Neural cell (in vitro differentiated cells): ENCODE measurements around the gene JAZF1.

ENCODE experiments used
- EP300 ChIP-seq: fragments of 450-650 bp; conservative IDR thresholded peaks from 2 replicates; pipeline ENCODE4 v1.6.1; 2014; ENCODE audit warnings: antibody characterized with exemption, mild to moderate bottlenecking, moderate library complexity; ENCODE audit not compliant: poor library complexity, severe bottlenecking
- EZH2 ChIP-seq: fragments of 200-600, 300-800 bp; shearing (Covaris generic), sonication (generic); IDR thresholded peaks from 2 replicates; pipeline ENCODE4 v1.6.1; 2014; ENCODE audit warnings: antibody characterized with exemption, low read length, borderline replicate concordance, mild to moderate bottlenecking; ENCODE audit not compliant: insufficient read depth, poor library complexity, severe bottlenecking
- MXI1 ChIP-seq: fragments of 450-650 bp; conservative IDR thresholded peaks from 2 replicates; pipeline ENCODE4 v1.6.1; 2014; ENCODE audit warnings: antibody characterized with exemption, mild to moderate bottlenecking; ENCODE audit not compliant: poor library complexity, severe bottlenecking
- POLR2AphosphoS5 ChIP-seq: IDR thresholded peaks from 2 replicates; pipeline ENCODE4 v1.6.1; 2012
- RAD21 ChIP-seq: fragments of 450-650 bp; conservative IDR thresholded peaks from 2 replicates; pipeline ENCODE4 v1.6.1; 2014; ENCODE audit warnings: antibody characterized with exemption, mild to moderate bottlenecking, moderate library complexity
- SMC3 ChIP-seq: fragments of 450-650 bp; conservative IDR thresholded peaks from 2 replicates; pipeline ENCODE4 v1.6.1; 2014; ENCODE audit warnings: antibody characterized with exemption, mild to moderate bottlenecking, moderate library complexity; ENCODE audit not compliant: poor library complexity
- TAF1 ChIP-seq: IDR thresholded peaks from 2 replicates; pipeline ENCODE4 v1.6.1; 2012; ENCODE audit warnings: low read depth
- TF ChIP-seq, protein P1 (sequence below): fragments of 450-650 bp; IDR thresholded peaks from 2 replicates; pipeline ENCODE4 v1.5.1; 2014; ENCODE audit warnings: antibody characterized with exemption, mild to moderate bottlenecking, moderate library complexity; ENCODE audit not compliant: poor library complexity, severe bottlenecking
- TF ChIP-seq, protein P2 (sequence below): IDR thresholded peaks from 2 replicates; pipeline ENCODE4 v1.6.1; 2012; ENCODE audit warnings: borderline replicate concordance

DNA sequence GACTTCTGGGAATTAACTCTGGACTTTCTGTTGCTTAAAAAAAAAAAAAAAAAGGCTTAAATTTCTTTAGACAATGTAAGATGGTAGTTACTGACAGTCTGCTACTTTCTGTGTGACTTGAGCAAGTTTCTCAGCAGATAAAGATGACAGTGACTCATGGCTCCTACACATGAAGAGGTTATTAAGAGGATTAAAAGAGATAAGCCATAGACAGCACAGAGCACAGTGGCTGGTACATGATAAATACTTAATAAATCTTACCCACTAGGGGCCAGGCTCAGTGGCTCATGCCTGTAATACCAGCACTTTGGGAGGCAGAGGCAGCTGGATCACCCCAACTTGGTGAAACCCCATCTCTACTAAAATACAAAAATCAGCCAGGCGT is 174.8 kb downstream of the JAZF1 start:
- no peak for TF ChIP-seq POLR2AphosphoS5
- TF ChIP-seq, protein P1, sequence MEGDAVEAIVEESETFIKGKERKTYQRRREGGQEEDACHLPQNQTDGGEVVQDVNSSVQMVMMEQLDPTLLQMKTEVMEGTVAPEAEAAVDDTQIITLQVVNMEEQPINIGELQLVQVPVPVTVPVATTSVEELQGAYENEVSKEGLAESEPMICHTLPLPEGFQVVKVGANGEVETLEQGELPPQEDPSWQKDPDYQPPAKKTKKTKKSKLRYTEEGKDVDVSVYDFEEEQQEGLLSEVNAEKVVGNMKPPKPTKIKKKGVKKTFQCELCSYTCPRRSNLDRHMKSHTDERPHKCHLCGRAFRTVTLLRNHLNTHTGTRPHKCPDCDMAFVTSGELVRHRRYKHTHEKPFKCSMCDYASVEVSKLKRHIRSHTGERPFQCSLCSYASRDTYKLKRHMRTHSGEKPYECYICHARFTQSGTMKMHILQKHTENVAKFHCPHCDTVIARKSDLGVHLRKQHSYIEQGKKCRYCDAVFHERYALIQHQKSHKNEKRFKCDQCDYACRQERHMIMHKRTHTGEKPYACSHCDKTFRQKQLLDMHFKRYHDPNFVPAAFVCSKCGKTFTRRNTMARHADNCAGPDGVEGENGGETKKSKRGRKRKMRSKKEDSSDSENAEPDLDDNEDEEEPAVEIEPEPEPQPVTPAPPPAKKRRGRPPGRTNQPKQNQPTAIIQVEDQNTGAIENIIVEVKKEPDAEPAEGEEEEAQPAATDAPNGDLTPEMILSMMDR = no peak
- no peak for TF ChIP-seq EZH2
- TF ChIP-seq EP300 = no peak
- no peak for TF ChIP-seq MXI1
- TF ChIP-seq SMC3 = no peak
- TF ChIP-seq RAD21 = no peak
- no peak for TF ChIP-seq TAF1
- TF ChIP-seq, protein P2, sequence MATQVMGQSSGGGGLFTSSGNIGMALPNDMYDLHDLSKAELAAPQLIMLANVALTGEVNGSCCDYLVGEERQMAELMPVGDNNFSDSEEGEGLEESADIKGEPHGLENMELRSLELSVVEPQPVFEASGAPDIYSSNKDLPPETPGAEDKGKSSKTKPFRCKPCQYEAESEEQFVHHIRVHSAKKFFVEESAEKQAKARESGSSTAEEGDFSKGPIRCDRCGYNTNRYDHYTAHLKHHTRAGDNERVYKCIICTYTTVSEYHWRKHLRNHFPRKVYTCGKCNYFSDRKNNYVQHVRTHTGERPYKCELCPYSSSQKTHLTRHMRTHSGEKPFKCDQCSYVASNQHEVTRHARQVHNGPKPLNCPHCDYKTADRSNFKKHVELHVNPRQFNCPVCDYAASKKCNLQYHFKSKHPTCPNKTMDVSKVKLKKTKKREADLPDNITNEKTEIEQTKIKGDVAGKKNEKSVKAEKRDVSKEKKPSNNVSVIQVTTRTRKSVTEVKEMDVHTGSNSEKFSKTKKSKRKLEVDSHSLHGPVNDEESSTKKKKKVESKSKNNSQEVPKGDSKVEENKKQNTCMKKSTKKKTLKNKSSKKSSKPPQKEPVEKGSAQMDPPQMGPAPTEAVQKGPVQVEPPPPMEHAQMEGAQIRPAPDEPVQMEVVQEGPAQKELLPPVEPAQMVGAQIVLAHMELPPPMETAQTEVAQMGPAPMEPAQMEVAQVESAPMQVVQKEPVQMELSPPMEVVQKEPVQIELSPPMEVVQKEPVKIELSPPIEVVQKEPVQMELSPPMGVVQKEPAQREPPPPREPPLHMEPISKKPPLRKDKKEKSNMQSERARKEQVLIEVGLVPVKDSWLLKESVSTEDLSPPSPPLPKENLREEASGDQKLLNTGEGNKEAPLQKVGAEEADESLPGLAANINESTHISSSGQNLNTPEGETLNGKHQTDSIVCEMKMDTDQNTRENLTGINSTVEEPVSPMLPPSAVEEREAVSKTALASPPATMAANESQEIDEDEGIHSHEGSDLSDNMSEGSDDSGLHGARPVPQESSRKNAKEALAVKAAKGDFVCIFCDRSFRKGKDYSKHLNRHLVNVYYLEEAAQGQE = no peak
